Stomach (tissue), 9 donors: ENCODE measurements around the gene SMAD2. TPM values are rescaled to one million over a fixed set of nuclear protein-coding genes. Genes with fewer than 3 reads are reported as not detected.

Source experiments
- DNase-seq, 2 donors: peaks; one replicate each; pipeline versions ENCODE4 v3.0.0 to v3.0.0-alpha.2; 2013 to 2019
- H3K27ac ChIP-seq, 5 donors: fragments of 200-600 bp in 4 of 5; sonication (generic) in 4 of 5; one replicate each; pipeline ENCODE4 v1.5.1; 2013 to 2019; ENCODE audit warnings: mild to moderate bottlenecking in 1 of 5, moderate library complexity in 1 of 5
- H3K27me3 ChIP-seq, 3 donors: fragments of 200-600 bp; sonication (generic); one replicate each; pipeline ENCODE4 v1.5.1; 2017 to 2019; ENCODE audit warnings: mixed run types in 1 of 3
- H3K36me3 ChIP-seq, 4 donors: fragments of 200-600 bp; sonication (generic); 1 replicate in 3 of 4; 2 replicates in 1 of 4; pipeline ENCODE4 v1.5.1; 2016 to 2019
- H3K4me1 ChIP-seq, 4 donors: fragments of 200-600 bp; sonication (generic); one replicate each; pipeline ENCODE4 v1.5.1; 2016 to 2019
- H3K4me3 ChIP-seq, 4 donors: fragments of 200-600 bp; sonication (generic) in 3 of 4; one replicate each; pipeline ENCODE4 v1.5.1; 2016 to 2019; ENCODE audit warnings: mild to moderate bottlenecking in 1 of 4
- H3K9me3 ChIP-seq, 4 donors: fragments of 200-600 bp; sonication (generic); one replicate each; pipeline ENCODE4 v1.5.1; 2016 to 2019
- CTCF ChIP-seq, 7 experiments: fragments of 450-650 bp in 4 of 7; fragments of 200-600 bp in 3 of 7; sonication (generic) in 3 of 7; IDR thresholded peaks; one replicate each; pipeline ENCODE4 v1.5.1; 2016 to 2019; ENCODE audit warnings: antibody characterized with exemption in 7 of 7, control low read depth in 2 of 7, mild to moderate bottlenecking in 1 of 7
- EP300 ChIP-seq: sonication (generic); formaldehyde crosslinking; IDR thresholded peaks from one replicate; pipeline ENCODE4 v1.6.1; 2017; ENCODE audit warnings: antibody characterized with exemption
- POLR2A ChIP-seq, 4 donors: fragments of 450-650 bp; IDR thresholded peaks; one replicate each; pipeline ENCODE4 v1.6.1; 2016; ENCODE audit warnings: antibody characterized with exemption in 4 of 4, control low read depth in 2 of 4, mild to moderate bottlenecking in 1 of 4, moderate library complexity in 1 of 4
- POLR2AphosphoS5 ChIP-seq, 3 donors: sonication (generic); formaldehyde crosslinking; IDR thresholded peaks; one replicate each; pipeline ENCODE4 v1.6.1; 2016; ENCODE audit warnings: antibody characterized with exemption in 3 of 3
- WGBS, 5 donors: extraction: QIAGEN DNeasy Blood & Tissue Kit in 3 of 5; methylation state at CpG; one replicate each; pipeline versions ENCODE4 v1.1.5 to v1.1.7; 2013 to 2018; 5-methylcytosine and 5-hydroxymethylcytosine counted together
- intact Hi-C: fragments of 100-400 bp; cut with DNase I; formaldehyde crosslinking; loops from one replicate; pipeline ENCODE4 v1.15.1; 2023; ENCODE audit warnings: low total_unique reads
- polyA plus RNA-seq, 3 donors: library from polyadenylated mRNA; stranded (reverse); fragments of 200-250 nt; gene quantifications; one replicate each; pipeline ENCODE4 v1.2.3, GENCODE V29; 2013
- total RNA-seq, 5 donors: library from RNA; depleted of rRNA; stranded (reverse); fragments of >200 nt; gene quantifications; one replicate each; pipeline versions ENCODE4 v1.1.0 to v1.2.3, GENCODE V29; 2014 to 2016
- donor health status: healthy with polysubstance abuse.
- donor health status: Bipolar disorder and iron deficiency.
- donor health status: healthy.

The SMAD2 gene
- total and polyA plus RNA-seq, 8 donors, result 18.9 to 233 (median 46.3) TPM

- WGBS, 5 donors, result 66 to 70% (median 69%) methylated on average over 6 of the region's 6 CpGs
- no peak for DNase-seq
- H3K36me3 ChIP-seq, result no peaks in the 10 kb centered on the region
- H3K4me3 ChIP-seq, result no peak overlapping the region
- H3K27me3 ChIP-seq, result no peaks in the 10 kb centered on the region
- H3K27ac ChIP-seq, result no peak overlapping the region
- no peaks in the 10 kb centered on the region for H3K4me1 ChIP-seq
- intact Hi-C loops, result no loop called here
- H3K9me3 ChIP-seq, result no peaks in the 10 kb centered on the region
- no peak for TF ChIP-seq POLR2A (IDR thresholded peaks at IDR 0.05)
- no peak for TF ChIP-seq CTCF (IDR thresholded peaks at IDR 0.05)
- no peak for TF ChIP-seq POLR2AphosphoS5 (IDR thresholded peaks at IDR 0.05)
- no peak for TF ChIP-seq EP300
Observed at GRCh38 chr18:47944972-47945852, 14.8 kb upstream of the SMAD2 start.

GRCh38 chr18:47936952-47937351 lies 6.5 kb upstream of the SMAD2 start:
- intact Hi-C loops, result no loop called here
- no peaks in the 10 kb centered on the region for H3K9me3 ChIP-seq
- no peak for TF ChIP-seq EP300
- TF ChIP-seq POLR2A (IDR thresholded peaks at IDR 0.05), result no peak
- no peak for TF ChIP-seq POLR2AphosphoS5 (IDR thresholded peaks at IDR 0.05)
- TF ChIP-seq CTCF (IDR thresholded peaks at IDR 0.05), result no peak

GRCh38 chr18:47935321-47936055 lies 5.0 kb upstream of the SMAD2 start:
- Histone ChIP-seq H3K4me3 (no peak overlapping the region), H3K27me3 (no peaks in the 10 kb centered on the region), H3K36me3 (no peaks in the 10 kb centered on the region), H3K27ac (no peak overlapping the region), H3K9me3 (no peaks in the 10 kb centered on the region), H3K4me1 (peaks cover 0 to 19% (median 14%) of the 10 kb centered on the region in 4 donors)
- DNase-seq, result no peak
- no peak for TF ChIP-seq POLR2AphosphoS5 (IDR thresholded peaks at IDR 0.05)
- TF ChIP-seq POLR2A (IDR thresholded peaks at IDR 0.05), result no peak
- TF ChIP-seq EP300, result no peak
- TF ChIP-seq CTCF (IDR thresholded peaks at IDR 0.05), result no peak
- WGBS, 5 donors, result 64 to 85% (median 81%) methylated on average over 1 of the region's 1 CpG
- intact Hi-C loops, result no loop called here

More at GRCh38 chr18:47936952-47937351, 6.5 kb upstream of the SMAD2 start:
- no peak overlapping the region for H3K27ac ChIP-seq
- H3K4me3 ChIP-seq, result no peak overlapping the region
- no peaks in the 10 kb centered on the region for H3K36me3 ChIP-seq
- no peak for DNase-seq
- WGBS, 5 donors, result 65 to 89% (median 80%) methylated on average over 1 of the region's 1 CpG
- peaks cover 0 to 12% (median 6%) of the 10 kb centered on the region in 4 donors for H3K4me1 ChIP-seq
- no peaks in the 10 kb centered on the region for H3K27me3 ChIP-seq

GRCh38 chr18:47932603-47933002 lies 2.1 kb upstream of the SMAD2 start:
- H3K4me3 ChIP-seq, result peak overlapping the region in 2 of 4 donors; percentile 86 to 93
- H3K4me1 ChIP-seq, result peaks cover 11 to 40% (median 33%) of the 10 kb centered on the region in 4 donors
- TF ChIP-seq POLR2AphosphoS5 (IDR thresholded peaks at IDR 0.05) (no peak), EP300 (no peak), CTCF (IDR thresholded peaks at IDR 0.05) (no peak), POLR2A (IDR thresholded peaks at IDR 0.05) (no peak)
- H3K27me3 ChIP-seq, result no peaks in the 10 kb centered on the region
- intact Hi-C loops, result no loop called here
- WGBS, 5 donors, result 34 to 61% (median 46%) methylated on average over 4 of the region's 4 CpGs
- DNase-seq, result peak in 1 of 2 donors; percentile 48
- no peaks in the 10 kb centered on the region for H3K36me3 ChIP-seq
- peak overlapping the region; percentile 56 to 98 (median 96) for H3K27ac ChIP-seq
- H3K9me3 ChIP-seq, result no peaks in the 10 kb centered on the region
